Endothelial cell (in vitro differentiated cells): Measurements from ENCODE around the gene EIF5A. TPM values are rescaled to one million over a fixed set of nuclear protein-coding genes. Genes with fewer than 3 reads are reported as not detected.
A peak's percentile ranks its signal among the peaks of the same experiment; 100 is the strongest.

Source experiments
- DNase-seq: peaks from one replicate; pipeline ENCODE4 v3.0.0; 2021; ENCODE audit warnings: low spot score
- H3K27ac Mint-ChIP-seq: one replicate; pipeline ENCODE4 v1.8.0; 2021; ENCODE audit warnings: mixed read lengths, inconsistent platforms; ENCODE audit not compliant: unreplicated experiment
- H3K27me3 Mint-ChIP-seq: one replicate; pipeline ENCODE4 v1.8.0; 2021; ENCODE audit warnings: mild to moderate bottlenecking, moderate library complexity, mixed read lengths, inconsistent platforms; ENCODE audit not compliant: unreplicated experiment
- H3K36me3 Mint-ChIP-seq: one replicate; pipeline ENCODE4 v1.8.0; 2021; ENCODE audit warnings: mild to moderate bottlenecking, low read depth, mixed read lengths, inconsistent platforms; ENCODE audit not compliant: unreplicated experiment
- H3K4me1 Mint-ChIP-seq: one replicate; pipeline ENCODE4 v1.8.0; 2021; ENCODE audit warnings: mild to moderate bottlenecking, mixed read lengths, inconsistent platforms; ENCODE audit not compliant: unreplicated experiment
- H3K4me3 Mint-ChIP-seq: one replicate; pipeline ENCODE4 v1.8.0; 2021; ENCODE audit warnings: mild to moderate bottlenecking, mixed read lengths, inconsistent platforms; ENCODE audit not compliant: unreplicated experiment
- H3K9me3 Mint-ChIP-seq: one replicate; pipeline ENCODE4 v1.8.0; 2021; ENCODE audit warnings: mixed read lengths, inconsistent platforms; ENCODE audit not compliant: unreplicated experiment
- total RNA-seq: library from RNA; stranded (reverse); fragmentation: NEBNext Ultra II Directional; extraction: Animal tissue kit (Norgen Biotek cat#: 25700); gene quantifications from one replicate; pipeline ENCODE4 v1.2.1, GENCODE V29; 2021; ENCODE audit not compliant: unreplicated experiment
- TF ChIP-seq, protein P1 (sequence below): fragments of 200-600 bp; sonication (generic); IDR thresholded peaks from one replicate; pipeline ENCODE4 v1.5.0; 2021; ENCODE audit warnings: antibody characterized with exemption; ENCODE audit not compliant: unreplicated experiment

The EIF5A gene
- total RNA-seq, 1 donor from 2014 or later, result 362 TPM

DNA sequence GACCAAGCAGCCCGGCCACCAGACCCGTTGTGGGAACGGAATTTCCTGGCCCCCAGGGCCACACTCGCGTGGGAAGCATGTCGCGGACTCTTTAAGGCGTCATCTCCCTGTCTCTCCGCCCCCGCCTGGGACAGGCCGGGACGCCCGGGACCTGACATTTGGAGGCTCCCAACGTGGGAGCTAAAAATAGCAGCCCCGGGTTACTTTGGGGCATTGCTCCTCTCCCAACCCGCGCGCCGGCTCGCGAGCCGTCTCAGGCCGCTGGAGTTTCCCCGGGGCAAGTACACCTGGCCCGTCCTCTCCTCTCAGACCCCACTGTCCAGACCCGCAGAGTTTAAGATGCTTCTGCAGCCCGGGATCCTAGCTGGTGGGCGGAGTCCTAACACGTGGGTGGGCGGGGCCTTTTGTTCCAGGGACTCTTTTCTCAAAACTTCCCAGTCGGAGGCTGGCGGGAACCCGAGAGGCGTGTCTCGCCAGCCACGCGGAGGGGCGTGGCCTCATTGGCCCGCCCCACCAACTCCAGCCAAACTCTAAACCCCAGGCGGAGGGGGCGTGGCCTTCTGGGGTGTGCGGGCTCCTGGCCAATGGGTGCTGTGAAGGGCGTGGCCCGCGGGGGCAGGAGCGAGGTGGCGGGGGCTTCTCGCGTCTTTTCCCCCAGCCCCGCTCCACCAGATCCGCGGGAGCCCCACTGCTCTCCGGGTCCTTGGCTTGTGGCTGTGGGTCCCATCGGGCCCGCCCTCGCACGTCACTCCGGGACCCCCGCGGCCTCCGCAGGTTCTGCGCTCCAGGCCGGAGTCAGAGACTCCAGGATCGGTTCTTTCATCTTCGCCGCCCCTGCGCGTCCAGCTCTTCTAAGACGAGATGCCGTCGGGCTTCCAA, 26.1 kb upstream of the EIF5A start, which contains the start of gene SLC2A4:
Gene SLC2A4 (plus strand): TSS at position 645 of the 879 bp plus-strand sequence. CDS start 217 bp downstream, at position 862.
- TF ChIP-seq, protein P1, sequence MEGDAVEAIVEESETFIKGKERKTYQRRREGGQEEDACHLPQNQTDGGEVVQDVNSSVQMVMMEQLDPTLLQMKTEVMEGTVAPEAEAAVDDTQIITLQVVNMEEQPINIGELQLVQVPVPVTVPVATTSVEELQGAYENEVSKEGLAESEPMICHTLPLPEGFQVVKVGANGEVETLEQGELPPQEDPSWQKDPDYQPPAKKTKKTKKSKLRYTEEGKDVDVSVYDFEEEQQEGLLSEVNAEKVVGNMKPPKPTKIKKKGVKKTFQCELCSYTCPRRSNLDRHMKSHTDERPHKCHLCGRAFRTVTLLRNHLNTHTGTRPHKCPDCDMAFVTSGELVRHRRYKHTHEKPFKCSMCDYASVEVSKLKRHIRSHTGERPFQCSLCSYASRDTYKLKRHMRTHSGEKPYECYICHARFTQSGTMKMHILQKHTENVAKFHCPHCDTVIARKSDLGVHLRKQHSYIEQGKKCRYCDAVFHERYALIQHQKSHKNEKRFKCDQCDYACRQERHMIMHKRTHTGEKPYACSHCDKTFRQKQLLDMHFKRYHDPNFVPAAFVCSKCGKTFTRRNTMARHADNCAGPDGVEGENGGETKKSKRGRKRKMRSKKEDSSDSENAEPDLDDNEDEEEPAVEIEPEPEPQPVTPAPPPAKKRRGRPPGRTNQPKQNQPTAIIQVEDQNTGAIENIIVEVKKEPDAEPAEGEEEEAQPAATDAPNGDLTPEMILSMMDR, result no peak
- Mint-ChIP-seq H3K27ac (no peak within 1 kb of the TSS), H3K27me3 (peaks cover 13% of the 10 kb centered on the region)

DNA sequence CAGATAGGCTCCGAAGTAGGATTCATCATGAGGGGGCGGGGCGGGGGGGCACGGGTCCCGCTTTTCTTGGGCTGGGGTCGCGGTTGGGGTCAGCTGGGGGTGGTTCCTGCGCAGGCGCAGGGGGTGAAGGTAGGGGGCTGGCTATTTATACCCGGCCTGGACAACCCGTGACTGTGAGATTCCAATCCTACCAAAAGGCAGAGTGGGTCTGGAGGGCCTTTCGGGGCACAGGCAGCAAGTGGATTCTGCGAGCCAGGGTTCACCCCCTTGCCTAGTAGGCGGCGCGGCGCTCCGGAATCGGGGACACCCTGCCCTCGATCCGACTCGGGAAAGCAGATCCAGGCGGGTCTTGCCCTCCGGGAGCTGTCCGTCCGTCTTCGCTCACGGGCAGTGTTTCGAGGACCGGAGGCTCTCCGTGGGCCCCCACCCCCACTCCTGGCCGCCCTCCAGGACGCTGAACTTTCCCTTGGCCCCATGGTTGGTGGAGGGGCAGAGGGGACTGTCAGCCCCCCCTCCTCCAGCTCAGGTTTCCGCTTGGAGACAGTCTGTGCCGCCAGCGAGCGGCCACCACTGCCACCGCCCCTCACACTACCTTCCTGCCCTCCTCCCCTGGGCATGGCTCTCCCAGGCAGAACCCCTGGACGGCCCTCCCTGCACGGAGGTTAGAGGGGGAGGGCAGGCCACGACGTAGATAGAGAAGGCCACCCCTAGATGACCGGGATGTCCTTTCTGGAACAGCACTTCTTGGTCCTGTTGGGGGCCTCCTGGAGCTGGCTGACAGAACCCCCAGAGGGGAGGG, 25.3 kb upstream of the EIF5A start:
- DNase-seq, result peak; percentile 39
- H3K27ac Mint-ChIP-seq, result no peak overlapping the region
- no peaks in the 10 kb centered on the region for H3K36me3 Mint-ChIP-seq
- peaks cover 15% of the 10 kb centered on the region for H3K4me1 Mint-ChIP-seq
- peaks cover 13% of the 10 kb centered on the region for H3K27me3 Mint-ChIP-seq
- no peaks in the 10 kb centered on the region for H3K9me3 Mint-ChIP-seq
- TF ChIP-seq, protein P1, result no peak
- H3K4me3 Mint-ChIP-seq, result peak overlapping the region; percentile 82

More for the DNA sequence above, 26.1 kb upstream of the EIF5A start, which contains the start of gene SLC2A4:
- peak; percentile 95 for DNase-seq
- Mint-ChIP-seq H3K36me3 (no peaks in the 10 kb centered on the region), H3K4me3 (peak within 1 kb of the TSS; percentile 82), H3K9me3 (no peaks in the 10 kb centered on the region), H3K4me1 (peaks cover 15% of the 10 kb centered on the region)

DNA sequence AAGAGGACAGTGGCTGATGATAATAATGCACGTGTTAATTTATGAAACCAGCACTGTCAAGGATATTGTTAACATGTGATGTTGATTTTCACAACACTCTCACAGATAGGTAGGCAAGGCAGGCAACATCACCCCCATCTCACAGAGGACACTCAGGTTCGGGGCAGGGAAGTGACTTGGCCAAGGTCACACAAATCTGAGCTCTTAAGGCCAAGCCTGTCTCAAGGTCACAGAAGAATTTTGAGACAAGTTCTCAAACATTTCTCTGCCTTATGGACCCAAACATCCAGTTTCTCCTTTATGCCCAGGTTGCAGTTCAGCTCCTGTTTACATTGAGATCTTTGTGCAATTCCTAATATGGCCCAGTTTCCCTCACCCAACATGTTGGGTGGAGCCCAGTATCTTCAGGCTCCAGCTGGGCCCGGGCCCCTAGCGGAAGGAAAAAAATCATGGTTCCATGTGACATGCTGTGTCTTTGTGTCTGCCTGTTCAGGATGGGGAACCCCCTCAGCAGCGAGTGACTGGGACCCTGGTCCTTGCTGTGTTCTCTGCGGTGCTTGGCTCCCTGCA, 24.6 kb upstream of the EIF5A start:
- no peaks in the 10 kb centered on the region for H3K9me3 Mint-ChIP-seq
- H3K27ac Mint-ChIP-seq, result no peak overlapping the region
- DNase-seq, result no peak
- peaks cover 14% of the 10 kb centered on the region for H3K27me3 Mint-ChIP-seq
- TF ChIP-seq, protein P1, result no peak
- H3K4me3 Mint-ChIP-seq, result peak overlapping the region; percentile 82
- H3K36me3 Mint-ChIP-seq, result no peaks in the 10 kb centered on the region
- H3K4me1 Mint-ChIP-seq, result peaks cover 15% of the 10 kb centered on the region

DNA sequence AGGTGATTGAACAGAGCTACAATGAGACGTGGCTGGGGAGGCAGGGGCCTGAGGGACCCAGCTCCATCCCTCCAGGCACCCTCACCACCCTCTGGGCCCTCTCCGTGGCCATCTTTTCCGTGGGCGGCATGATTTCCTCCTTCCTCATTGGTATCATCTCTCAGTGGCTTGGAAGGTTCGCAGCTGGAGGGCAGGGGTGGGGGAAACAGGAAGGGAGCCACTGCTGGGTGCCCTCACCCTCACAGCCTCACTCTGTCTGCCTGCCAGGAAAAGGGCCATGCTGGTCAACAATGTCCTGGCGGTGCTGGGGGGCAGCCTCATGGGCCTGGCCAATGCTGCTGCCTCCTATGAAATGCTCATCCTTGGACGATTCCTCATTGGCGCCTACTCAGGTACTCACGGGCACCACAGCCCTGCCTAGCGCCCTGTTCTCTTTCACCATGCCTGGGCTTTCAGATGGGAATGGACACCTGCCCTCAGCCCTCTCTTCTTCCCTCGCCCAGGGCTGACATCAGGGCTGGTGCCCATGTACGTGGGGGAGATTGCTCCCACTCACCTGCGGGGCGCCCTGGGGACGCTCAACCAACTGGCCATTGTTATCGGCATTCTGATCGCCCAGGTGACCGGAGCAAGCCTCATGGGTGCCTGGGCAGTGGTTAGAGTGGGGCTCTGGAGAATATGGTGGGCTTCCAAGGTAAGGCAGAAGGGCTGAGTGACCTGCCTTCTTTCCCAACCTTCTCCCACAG, 23.8 kb upstream of the EIF5A start:
- TF ChIP-seq, protein P1, result no peak
- Mint-ChIP-seq H3K27ac (no peak overlapping the region), H3K36me3 (no peaks in the 10 kb centered on the region), H3K27me3 (peaks cover 14% of the 10 kb centered on the region), H3K4me1 (peaks cover 15% of the 10 kb centered on the region), H3K9me3 (no peaks in the 10 kb centered on the region), H3K4me3 (peak overlapping the region; percentile 37)
- DNase-seq, result no peak
